GM12878 (cell line): Measurements from ENCODE around the gene DISC1. TPM values are rescaled to one million over a fixed set of nuclear protein-coding genes. Genes with fewer than 3 reads are reported as not detected.

Experiments used
- ATAC-seq: fragments of 200-7000 bp; cut with Tn5 transposase; 3 replicates; pipeline ENCODE4 v1.9.1; 2020; ENCODE audit warnings: mild to moderate bottlenecking, moderate library complexity
- BruUV-seq: library from RNA; stranded (reverse); fragments of 400-500 nt; replicated peaks from 2 replicates; lab custom pipeline; 2021; lab: Mats Ljungman, UMichigan
- CTCF ChIA-PET: fragments of 300-600 bp; sonication (Branson Sonifier 250); formaldehyde crosslinking; extraction: SDS; loops from one replicate; lab custom pipeline; 2021; ENCODE audit warnings: inconsistent platforms; lab: Yijun Ruan, JAX
- POLR2A ChIA-PET: fragments of 350-600 bp; formaldehyde crosslinking; extraction: SDS; loops from one replicate; lab custom pipeline; 2021; ENCODE audit warnings: inconsistent platforms; lab: Charles Lee
- RAD21 ChIA-PET: fragments of 300-600 bp; sonication (Branson Sonifier 250); formaldehyde crosslinking; loops from one replicate; lab custom pipeline; 2023; ENCODE audit warnings: antibody characterized with exemption; ENCODE audit not compliant: unreplicated experiment; lab: Charles Lee
- SMC1A ChIA-PET: fragments of 300-600 bp; sonication (Branson Sonifier 250); formaldehyde crosslinking; loops from one replicate; lab custom pipeline; 2023; ENCODE audit not compliant: unreplicated experiment, uncharacterized antibody; lab: Charles Lee
- DNase-seq: peaks from one replicate; pipeline ENCODE4 v3.0.0-alpha.2; 2011; ENCODE audit warnings: low read depth, low spot score
- FAIRE-seq: peaks from 3 replicates; lab custom pipeline; 2011; peaks lifted over from hg19 to GRCh38; lab: Jason Lieb, UNC
- H2AFZ ChIP-seq: 2 replicates; pipeline ENCODE4 v1.6.0; 2011; ENCODE audit warnings: low read depth, low read length, control low read depth; ENCODE audit not compliant: control insufficient read depth
- H3K27ac ChIP-seq: 2 replicates; pipeline ENCODE4 v1.5.1; 2011; ENCODE audit warnings: control low read depth; ENCODE audit not compliant: control insufficient read depth, insufficient read depth
- H3K27me3 ChIP-seq, 2 experiments: replicated peaks in 1 of 2; 2 replicates each; pipeline versions ENCODE4 v1.6.0 to v1.6.1; 2011; ENCODE audit warnings: low read length in 1 of 2; ENCODE audit not compliant: control insufficient read depth in 2 of 2, insufficient read depth in 2 of 2
- H3K36me3 ChIP-seq, 2 experiments: 2 replicates each; pipeline ENCODE4 v1.5.1; 2011; ENCODE audit warnings: low read length in 1 of 2; ENCODE audit not compliant: control insufficient read depth in 2 of 2, insufficient read depth in 2 of 2
- H3K4me1 ChIP-seq: 2 replicates; pipeline ENCODE4 v1.6.1; 2011; ENCODE audit warnings: mild to moderate bottlenecking, low read length, moderate library complexity, mixed read lengths; ENCODE audit not compliant: control insufficient read depth, insufficient read depth
- H3K4me2 ChIP-seq: 2 replicates; pipeline ENCODE4 v1.6.0; 2011; ENCODE audit warnings: control low read depth; ENCODE audit not compliant: control insufficient read depth, insufficient read depth
- H3K4me3 ChIP-seq: fragments of 200-600 bp; sonication (generic); 2 replicates; pipeline ENCODE4 v1.5.1; 2016
- H3K79me2 ChIP-seq: 2 replicates; pipeline ENCODE4 v1.6.0; 2011; ENCODE audit warnings: low read length; ENCODE audit not compliant: control insufficient read depth, insufficient read depth
- H3K9ac ChIP-seq: 2 replicates; pipeline ENCODE4 v1.8.0; 2011; ENCODE audit warnings: low read length, control low read depth, mixed read lengths; ENCODE audit not compliant: control insufficient read depth, insufficient read depth
- H3K9me3 ChIP-seq: replicated peaks from 3 replicates; pipeline ENCODE4 v1.5.1; 2011; ENCODE audit warnings: mild to moderate bottlenecking, low read length; ENCODE audit not compliant: control insufficient read depth, insufficient read depth
- H4K20me1 ChIP-seq: 2 replicates; pipeline ENCODE4 v1.6.0; 2011; ENCODE audit not compliant: control insufficient read depth, insufficient read depth
- BCLAF1 ChIP-seq: fragments of 450-650 bp; IDR thresholded peaks from 2 replicates; pipeline ENCODE4 v1.6.1; 2017; ENCODE audit warnings: antibody characterized with exemption, mild to moderate bottlenecking, moderate library complexity
- CREB1 ChIP-seq: IDR thresholded peaks from 2 replicates; pipeline ENCODE4 v1.6.1; 2012; ENCODE audit warnings: low read depth, mild to moderate bottlenecking, inconsistent platforms
- ELK1 ChIP-seq: IDR thresholded peaks from 2 replicates; pipeline ENCODE4 v1.6.1; 2012; ENCODE audit warnings: low read depth, low read length, improper control_type of control experiment
- FOS ChIP-seq: IDR thresholded peaks from 3 replicates; pipeline ENCODE4 v1.6.1; 2011; ENCODE audit warnings: borderline replicate concordance; ENCODE audit not compliant: insufficient read length; ENCODE audit errors: extremely low read depth
- MEF2A ChIP-seq: IDR thresholded peaks from 2 replicates; pipeline ENCODE4 v1.6.1; 2011; ENCODE audit warnings: low read depth, mild to moderate bottlenecking, low read length, moderate library complexity; ENCODE audit not compliant: insufficient read depth
- POLR2AphosphoS5 ChIP-seq: IDR thresholded peaks from 2 replicates; pipeline ENCODE4 v1.6.1; 2011; ENCODE audit warnings: mild to moderate bottlenecking, low read length, inconsistent platforms
- POU2F2 ChIP-seq: IDR thresholded peaks from 3 replicates; pipeline ENCODE4 v1.6.1; 2011; ENCODE audit warnings: low read depth, mild to moderate bottlenecking, low read length, borderline replicate concordance
- RBBP5 ChIP-seq: fragments of 200-600 bp; sonication (generic); conservative IDR thresholded peaks from 2 replicates; pipeline ENCODE4 v1.6.1; 2016
- TCF3 ChIP-seq: IDR thresholded peaks from 2 replicates; pipeline ENCODE4 v1.6.1; 2012; ENCODE audit warnings: low read depth, mild to moderate bottlenecking, low read length, borderline replicate concordance; ENCODE audit not compliant: insufficient read depth
- TCF7 ChIP-seq: IDR thresholded peaks from 2 replicates; pipeline ENCODE4 v1.6.1; 2014; ENCODE audit warnings: antibody characterized with exemption, borderline replicate concordance
- WGBS: methylation state at CpG from one replicate; pipeline ENCODE4 v1.1.6; 2016; ENCODE audit warnings: low lambda C conversion rate; ENCODE audit not compliant: insufficient replicate concordance, insufficient coverage; ENCODE audit errors: missing lambda C conversion rate; 5-methylcytosine and 5-hydroxymethylcytosine counted together
- in situ Hi-C: fragments of 300-500 bp; cut with MboI; formaldehyde crosslinking; loops from 9 replicates; pipeline ENCODE4 v1.14.3; 2018; ENCODE audit warnings: mixed read lengths
- intact Hi-C: fragments of 100-400 bp; cut with micrococcal nuclease; formaldehyde crosslinking; loops from one replicate; pipeline ENCODE4 v1.14.2; 2022; ENCODE audit not compliant: unreplicated experiment
- polyA plus RNA-seq, 11 experiments: library from polyadenylated mRNA; depleted of rRNA in 4 of 11; unstranded in 6 of 11; stranded (reverse) in 5 of 11; fragments of >200 nt; fragmentation: Nextera tagmentation in 4 of 11; fragmentation: Illumina TruSeq in 1 of 11; extraction: Ambion mirVana in 4 of 11; extraction: Trizol in 1 of 11; gene quantifications; 1 replicate in 1 of 11; 2 replicates in 10 of 11; pipeline versions ENCODE4 v1.2.1 to v1.2.3, GENCODE V29; 2011 to 2016; ENCODE audit warnings: inconsistent platforms in 2 of 11, missing spikeins in 2 of 11, low read depth in 1 of 11
- total RNA-seq, 4 experiments: library from RNA; depleted of rRNA in 3 of 4; stranded (reverse); fragments of >200 nt in 3 of 4; fragmentation: Illumina TruSeq in 1 of 4; extraction: Trizol in 1 of 4; gene quantifications; 2 replicates each; pipeline versions ENCODE4 v1.2.1 to v1.2.3, GENCODE V29; 2013 to 2021

The DISC1 gene
- total and polyA plus RNA-seq, 10 of the 15 experiments (the other 5 are each of a cell fraction or from before 2014, with no cell fraction given): 0.05 to 0.72 (median 0.19) TPM; not detected in 1

GRCh38 chr1:231856426-231856825 is 229.8 kb downstream of the DISC1 start:
- 12% methylated on average over 3 of the region's 3 CpGs for WGBS
- H3K9ac ChIP-seq: no peak overlapping the region
- POLR2A ChIA-PET: no interaction called here
- H2AFZ ChIP-seq: no peak overlapping the region
- H3K4me3 ChIP-seq: no peak overlapping the region
- no peaks in the 10 kb centered on the region for H3K9me3 ChIP-seq
- DNase-seq: no peak
- intact Hi-C loops: no loop called here
- no peak for TF ChIP-seq RBBP5
- no peak for TF ChIP-seq TCF3
- no peak for TF ChIP-seq TCF7
- TF ChIP-seq BCLAF1: no peak
- TF ChIP-seq, all 136 proteins: peak for 0
- in situ Hi-C loops: no loop called here
- Histone ChIP-seq H3K27ac (no peak overlapping the region), H3K27me3 (no peaks in the 10 kb centered on the region), H3K79me2 (no peaks in the 10 kb centered on the region), H3K36me3 (no peaks in the 10 kb centered on the region), H3K4me1 (no peaks in the 10 kb centered on the region), H3K4me2 (no peak overlapping the region), H4K20me1 (no peaks in the 10 kb centered on the region)
- BruUV-seq: no TSS peak
- FAIRE-seq (no peak), ATAC-seq (no peak)
- ChIA-PET SMC1A (interaction anchor here (1.0 kb wide), 1 partner anchor 11 kb away, joined by 3 read pairs; no protein-coding TSS in a partner anchor), CTCF (interaction anchor here (1.0 to 3.9 kb wide), 2 partner anchors 10 to 14 kb away, joined by 3 to 20 read pairs; no protein-coding TSS in a partner anchor), RAD21 (no interaction called here)

- H3K79me2 ChIP-seq: no peaks in the 10 kb centered on the region
- no peak overlapping the region for H3K9ac ChIP-seq
- CTCF ChIA-PET: interaction anchor here (3.9 kb wide), 1 partner anchor 10 kb away, joined by 20 read pairs; no protein-coding TSS in a partner anchor
- H3K36me3 ChIP-seq: no peaks in the 10 kb centered on the region
- DNase-seq: no peak
- ATAC-seq: no peak
- POLR2A ChIA-PET: no interaction called here
- no peaks in the 10 kb centered on the region for H3K9me3 ChIP-seq
- no peaks in the 10 kb centered on the region for H3K27me3 ChIP-seq
- in situ Hi-C loops: no loop called here
- TF ChIP-seq FOS: no peak
- TF ChIP-seq ELK1: no peak
- TF ChIP-seq CREB1: no peak
- TF ChIP-seq POLR2AphosphoS5: no peak
- TF ChIP-seq MEF2A: no peak
- TF ChIP-seq POU2F2: no peak
- intact Hi-C loops: no loop called here
- 75% methylated on average over 4 of the region's 4 CpGs for WGBS
- no peaks in the 10 kb centered on the region for H3K4me1 ChIP-seq
- H4K20me1 ChIP-seq: no peaks in the 10 kb centered on the region
- no peak overlapping the region for H3K4me2 ChIP-seq
- SMC1A ChIA-PET: interaction anchor here (1.0 kb wide), 1 partner anchor 11 kb away, joined by 3 read pairs; no protein-coding TSS in a partner anchor
- no peak overlapping the region for H3K27ac ChIP-seq
- FAIRE-seq: no peak
- no TSS peak for BruUV-seq
- H2AFZ ChIP-seq: no peak overlapping the region
- RAD21 ChIA-PET: no interaction called here
- no peak overlapping the region for H3K4me3 ChIP-seq
Measured at GRCh38 chr1:231856894-231857293, 230.3 kb downstream of the DISC1 start.
